GM18867 (cell line): ENCODE measurements around the gene DNAJB8.

Source experiments
- ATAC-seq: cut with Tn5 transposase; IDR thresholded peaks from one replicate; pipeline ENCODE4 v1.9.1; 2021; ENCODE audit warnings: mild to moderate bottlenecking, moderate library complexity; ENCODE audit not compliant: unreplicated experiment

Gene DNAJB8

DNA sequence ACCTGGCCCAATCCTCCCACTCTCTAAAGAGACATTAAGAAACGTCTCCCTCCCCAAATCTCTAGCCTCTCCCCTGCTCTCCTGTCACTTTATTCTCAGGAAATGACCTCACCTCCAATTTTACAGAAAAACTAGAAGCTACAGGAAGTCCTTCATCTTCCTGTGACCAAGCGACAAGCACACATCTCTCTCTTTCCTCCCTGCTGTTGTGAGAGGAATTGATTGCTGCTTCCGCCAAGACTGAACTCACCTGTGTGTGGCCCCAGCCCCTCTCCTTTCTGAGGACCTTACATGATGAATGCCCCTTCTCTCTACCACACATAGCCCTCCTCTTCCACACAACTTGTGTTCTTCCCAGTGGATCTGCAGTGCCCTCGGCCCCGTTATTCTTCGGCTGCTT is 18.2 kb downstream of the DNAJB8 start:
- ATAC-seq: no peak

- peak; percentile 34 for ATAC-seq
These were observed 19.1 kb downstream of the DNAJB8 start for GRCh38 chr3:128447561-128448013.

DNA sequence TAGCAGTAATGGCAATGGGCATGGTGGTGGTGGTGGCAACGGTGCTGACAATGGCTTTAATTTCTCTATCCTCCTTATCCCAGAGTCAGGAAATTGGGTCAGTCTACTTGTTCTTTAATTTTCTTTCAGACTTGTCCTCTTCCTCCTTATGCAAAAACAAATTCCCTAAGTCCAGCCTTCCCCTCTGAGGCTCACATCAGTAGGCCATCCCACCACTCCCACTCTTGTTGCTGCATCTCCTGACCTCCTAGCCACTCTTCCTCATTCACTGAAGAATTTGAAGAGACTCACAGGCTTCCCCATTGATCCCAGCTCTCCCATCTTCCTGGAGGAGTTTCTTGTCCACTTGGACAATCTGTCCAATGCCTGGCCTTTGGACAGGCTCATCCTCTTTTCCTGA is 19.9 kb downstream of the DNAJB8 start:
- no peak for ATAC-seq

DNA sequence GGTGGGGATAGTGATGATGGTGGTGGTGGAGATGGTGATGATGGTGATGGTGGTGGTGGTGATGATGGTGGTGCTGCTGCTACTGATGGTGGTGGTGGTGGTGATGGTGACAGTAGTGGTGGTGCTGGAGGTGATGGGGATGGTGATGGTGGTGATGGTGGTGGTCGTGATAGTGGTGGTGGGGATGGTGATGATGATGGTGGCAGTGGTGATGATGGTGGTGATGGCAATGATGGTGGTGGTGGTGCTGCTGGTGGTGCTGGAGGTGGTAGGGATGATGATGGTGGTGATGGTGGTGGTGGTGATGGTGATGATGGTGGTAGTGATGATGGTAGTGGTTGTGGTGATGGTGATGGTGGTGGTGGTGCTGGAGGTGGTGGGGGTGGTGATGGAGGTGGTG is 21.3 kb downstream of the DNAJB8 start:
- no peak for ATAC-seq

- ATAC-seq: no peak
These were observed 22.9 kb downstream of the DNAJB8 start for GRCh38 chr3:128443771-128444170.

GRCh38 chr3:128442949-128443348 is 23.7 kb downstream of the DNAJB8 start:
- ATAC-seq: no peak

DNA sequence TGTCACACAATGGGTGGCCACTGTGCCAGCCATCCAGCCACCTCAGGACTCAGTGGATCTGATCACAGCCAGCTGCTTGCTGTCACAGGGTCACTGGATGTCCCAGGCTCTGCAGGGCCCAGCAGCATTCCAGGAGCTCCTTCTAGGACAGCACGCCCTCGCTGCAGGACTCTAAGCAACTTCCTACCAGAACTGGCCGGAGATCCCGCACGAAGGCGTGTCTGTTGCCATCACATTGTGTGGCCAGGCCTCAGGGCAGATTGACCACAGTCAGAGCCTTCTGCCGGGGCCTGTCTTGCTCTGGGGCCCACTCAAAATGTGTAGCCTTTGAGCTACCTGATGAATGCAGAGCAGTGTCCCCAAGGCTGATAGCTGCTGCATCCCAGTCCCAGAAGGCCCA is 24.6 kb downstream of the DNAJB8 start:
- ATAC-seq: no peak

DNA sequence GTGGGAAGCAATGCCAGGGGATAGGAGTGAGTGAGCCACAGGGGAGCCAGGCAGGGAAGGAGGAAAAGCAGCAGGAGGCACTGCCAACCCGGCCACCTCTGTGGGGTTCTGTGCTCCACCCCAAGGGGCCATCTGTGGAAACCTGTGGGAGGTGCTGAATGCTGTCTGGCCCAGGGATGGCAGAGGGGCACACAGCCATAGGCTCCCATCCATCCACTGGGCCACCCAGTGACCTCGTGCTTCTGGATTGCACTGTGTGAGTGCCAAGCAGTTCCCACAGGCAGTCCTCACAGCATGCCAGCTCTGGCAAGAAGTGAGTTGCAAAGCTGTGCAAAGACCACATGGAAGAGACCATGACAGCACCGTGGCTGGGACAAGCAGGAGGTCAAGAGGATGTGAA is 27.5 kb downstream of the DNAJB8 start:
- ATAC-seq: no peak

GRCh38 chr3:128438488-128439072 is 28.1 kb downstream of the DNAJB8 start:
- no peak for ATAC-seq

- no peak for ATAC-seq
These were observed 30.5 kb downstream of the DNAJB8 start for GRCh38 chr3:128436214-128436613.

GRCh38 chr3:128435561-128435960 is 31.1 kb downstream of the DNAJB8 start:
- ATAC-seq: no peak

DNA sequence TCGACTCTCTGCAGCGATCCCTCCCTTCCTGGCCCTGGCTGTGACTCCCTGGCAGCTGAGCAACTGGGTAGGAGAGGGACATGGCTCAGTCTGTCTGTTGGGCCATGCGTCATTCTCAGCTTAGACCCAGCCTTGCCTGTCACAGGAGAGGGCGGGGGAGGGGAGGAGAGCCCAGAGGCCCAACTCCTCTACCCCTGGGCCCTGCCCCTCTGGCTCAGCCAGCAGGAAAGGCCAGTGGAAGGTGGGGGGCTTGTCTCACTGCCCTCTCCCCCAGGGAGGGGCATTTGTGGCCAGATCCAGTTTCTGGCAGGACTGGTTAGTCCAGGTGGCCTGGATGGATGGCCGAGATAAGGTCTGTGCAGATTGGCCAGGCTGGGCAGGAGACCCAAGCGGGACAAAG is 31.6 kb downstream of the DNAJB8 start:
- no peak for ATAC-seq

DNA sequence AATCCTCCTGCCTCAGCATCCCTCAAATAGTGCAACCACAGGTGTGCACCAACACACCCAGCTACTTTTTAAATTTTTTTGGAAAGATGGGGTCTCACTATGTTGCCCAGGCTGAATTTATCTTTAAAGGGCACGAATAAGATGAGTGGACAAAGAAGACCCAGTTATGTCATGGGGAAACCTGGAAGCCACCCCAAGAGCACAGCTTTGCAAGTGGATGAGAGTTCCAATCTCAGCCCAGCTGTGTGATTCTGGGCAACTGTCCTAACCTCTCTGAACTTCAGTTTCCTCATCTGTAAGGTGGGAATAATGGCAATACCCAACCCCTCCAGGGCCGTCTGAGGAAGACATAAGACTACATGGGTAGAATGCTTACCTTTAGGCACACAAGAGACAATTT is 32.2 kb downstream of the DNAJB8 start:
- ATAC-seq: no peak

- no peak for ATAC-seq
These were observed 32.9 kb downstream of the DNAJB8 start for GRCh38 chr3:128433837-128434165.

DNA sequence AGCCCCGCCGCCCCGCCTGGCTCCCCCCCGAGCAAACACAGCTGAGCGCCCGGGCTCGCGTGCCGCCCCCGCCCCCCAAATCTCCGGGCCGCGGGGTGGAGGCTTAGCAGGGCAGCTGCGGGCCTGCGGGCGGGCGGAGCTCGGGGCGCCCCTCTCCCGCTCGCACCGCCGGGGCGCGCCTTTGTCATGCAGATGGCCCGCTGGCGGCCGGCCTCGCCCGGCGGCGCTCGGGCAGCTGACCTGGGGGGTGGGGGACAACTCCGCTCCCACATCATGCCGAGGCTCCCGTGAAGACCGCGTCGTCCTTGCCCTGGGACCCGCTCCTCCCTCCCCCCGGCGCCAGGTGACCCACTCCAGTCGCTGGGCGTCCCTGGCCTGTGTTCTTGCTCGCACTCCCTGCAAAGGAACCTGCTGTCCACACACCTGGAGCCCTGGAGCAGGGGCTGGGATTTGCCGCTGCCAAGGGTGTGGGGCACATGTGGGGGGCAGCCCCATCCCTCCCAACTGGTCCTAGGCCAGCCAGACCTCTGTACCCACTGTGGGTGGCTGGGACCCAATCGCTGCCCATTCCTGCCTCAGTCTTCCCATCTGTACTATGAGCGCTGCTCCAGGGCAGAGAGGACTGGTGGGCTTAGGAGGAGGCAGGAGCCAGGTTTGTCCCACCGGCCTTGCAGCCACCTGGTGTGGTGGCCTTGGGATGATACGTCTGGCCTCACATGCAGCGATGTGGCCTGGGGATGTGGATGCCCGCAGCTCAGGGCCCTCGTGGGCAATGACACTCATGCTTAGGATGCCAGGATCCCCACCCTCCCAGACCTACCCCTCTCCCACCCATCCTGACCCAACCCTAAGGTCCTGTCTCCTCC is 33.5 kb downstream of the DNAJB8 start:
- no peak for ATAC-seq

DNA sequence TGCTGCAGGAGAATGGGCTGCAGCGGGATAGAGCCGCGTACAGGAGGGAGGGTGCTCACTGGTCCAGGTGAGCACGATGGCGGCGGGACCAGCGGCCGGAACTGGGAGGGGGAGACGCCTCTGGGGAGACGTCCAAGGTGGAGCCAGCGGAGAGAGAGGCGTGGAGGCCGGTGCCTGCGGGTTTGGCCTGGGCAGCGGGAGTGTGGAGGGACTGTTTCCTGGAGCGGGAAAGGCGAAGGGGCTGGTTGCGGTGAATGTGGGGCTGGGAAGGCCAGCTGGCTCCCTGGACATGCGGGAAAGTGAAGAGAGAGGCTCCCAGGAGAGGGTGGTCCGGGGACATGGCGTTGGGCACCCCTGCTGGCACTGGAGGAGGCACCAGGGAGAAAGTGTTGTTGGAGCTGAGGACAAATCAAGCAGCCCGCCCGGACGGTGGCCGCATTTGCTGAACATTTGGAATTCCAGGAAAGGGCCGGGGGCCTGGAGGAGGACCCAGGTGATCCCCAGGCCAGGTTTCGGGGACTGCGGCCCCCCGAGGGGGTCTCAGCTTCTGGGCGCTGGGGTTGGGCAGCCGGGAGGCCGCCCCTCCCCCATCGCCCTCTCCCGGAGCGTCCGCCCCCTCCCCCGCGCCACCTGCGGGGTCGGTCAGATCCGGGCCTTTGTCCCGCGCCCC is 34.3 kb downstream of the DNAJB8 start:
- no peak for ATAC-seq

- ATAC-seq: no peak
These were observed 34.8 kb downstream of the DNAJB8 start for GRCh38 chr3:128431803-128432300.

DNA sequence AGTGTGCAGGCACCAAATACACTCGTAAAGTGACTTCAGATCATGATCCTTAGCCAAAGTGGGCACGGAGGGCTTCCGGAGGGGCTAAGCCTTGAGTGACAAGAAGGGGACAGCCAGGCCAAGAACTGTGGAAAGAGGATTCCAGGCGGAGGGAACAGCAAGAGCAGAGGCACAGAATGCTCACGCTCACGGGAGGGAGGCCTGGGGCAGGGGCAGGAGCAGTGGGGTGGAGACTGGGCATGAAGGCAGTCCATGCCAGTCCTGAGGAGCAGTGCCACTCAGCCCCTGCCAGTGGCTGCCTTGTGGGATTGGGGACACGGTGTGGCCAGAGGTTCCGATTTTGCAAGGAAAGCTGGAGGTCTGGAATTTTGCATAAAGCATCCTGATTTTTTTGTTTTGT is 36.0 kb downstream of the DNAJB8 start:
- no peak for ATAC-seq

- ATAC-seq: no peak
These were observed 36.4 kb downstream of the DNAJB8 start for GRCh38 chr3:128430301-128430700.

- no peak for ATAC-seq
These were observed 36.9 kb downstream of the DNAJB8 start for GRCh38 chr3:128429751-128430150.

- no peak for ATAC-seq
These were observed 37.4 kb downstream of the DNAJB8 start for GRCh38 chr3:128429275-128429674.
